ENCODE results near the gene COL18A1. TPM values are rescaled to one million over a fixed set of nuclear protein-coding genes. Genes with fewer than 3 reads are reported as not detected.

COL18A1 gene
- total RNA-seq, 1 donor from 2014 or later = 150 TPM

DNA sequence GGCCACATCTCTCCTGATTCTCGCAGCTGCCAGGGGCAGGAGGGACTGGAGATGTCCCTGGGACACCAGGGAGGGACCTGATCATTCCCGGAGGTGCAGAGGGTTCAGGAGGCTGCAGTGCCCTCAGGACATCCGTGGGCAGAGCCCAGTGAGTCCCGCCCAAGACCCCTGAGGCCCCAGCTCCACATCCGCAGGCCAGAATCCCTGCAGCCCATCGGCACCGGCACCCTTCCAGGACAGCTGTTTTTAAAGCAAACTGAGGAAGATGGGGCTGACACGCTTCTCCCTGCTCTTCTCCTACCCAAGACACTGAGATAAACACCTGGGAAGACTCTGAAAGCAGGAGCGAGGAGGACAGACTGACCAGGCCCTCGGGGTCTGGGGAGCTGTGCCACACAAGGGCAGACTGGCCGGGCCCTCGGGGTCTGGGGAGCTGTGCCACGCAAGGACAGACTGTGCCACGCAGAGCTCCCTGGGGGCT is 111.7 kb downstream of the COL18A1 start:
- peaks cover 36% of the 10 kb centered on the region for H3K36me3 Mint-ChIP-seq
- peak; percentile 62 for DNase-seq (ENCODE audit: extremely low spot score, unreplicated experiment)
- H3K4me3 Mint-ChIP-seq = no peak overlapping the region
- H3K27me3 Mint-ChIP-seq = no peaks in the 10 kb centered on the region
- peaks cover 4% of the 10 kb centered on the region for H3K4me1 Mint-ChIP-seq (ENCODE audit: unreplicated experiment)
- TF ChIP-seq, protein P1, sequence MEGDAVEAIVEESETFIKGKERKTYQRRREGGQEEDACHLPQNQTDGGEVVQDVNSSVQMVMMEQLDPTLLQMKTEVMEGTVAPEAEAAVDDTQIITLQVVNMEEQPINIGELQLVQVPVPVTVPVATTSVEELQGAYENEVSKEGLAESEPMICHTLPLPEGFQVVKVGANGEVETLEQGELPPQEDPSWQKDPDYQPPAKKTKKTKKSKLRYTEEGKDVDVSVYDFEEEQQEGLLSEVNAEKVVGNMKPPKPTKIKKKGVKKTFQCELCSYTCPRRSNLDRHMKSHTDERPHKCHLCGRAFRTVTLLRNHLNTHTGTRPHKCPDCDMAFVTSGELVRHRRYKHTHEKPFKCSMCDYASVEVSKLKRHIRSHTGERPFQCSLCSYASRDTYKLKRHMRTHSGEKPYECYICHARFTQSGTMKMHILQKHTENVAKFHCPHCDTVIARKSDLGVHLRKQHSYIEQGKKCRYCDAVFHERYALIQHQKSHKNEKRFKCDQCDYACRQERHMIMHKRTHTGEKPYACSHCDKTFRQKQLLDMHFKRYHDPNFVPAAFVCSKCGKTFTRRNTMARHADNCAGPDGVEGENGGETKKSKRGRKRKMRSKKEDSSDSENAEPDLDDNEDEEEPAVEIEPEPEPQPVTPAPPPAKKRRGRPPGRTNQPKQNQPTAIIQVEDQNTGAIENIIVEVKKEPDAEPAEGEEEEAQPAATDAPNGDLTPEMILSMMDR (conservative IDR thresholded peaks at IDR 0.05) = no peak
- H3K9me3 Mint-ChIP-seq = peaks cover 5% of the 10 kb centered on the region
- no peak overlapping the region for H3K27ac Mint-ChIP-seq

DNA sequence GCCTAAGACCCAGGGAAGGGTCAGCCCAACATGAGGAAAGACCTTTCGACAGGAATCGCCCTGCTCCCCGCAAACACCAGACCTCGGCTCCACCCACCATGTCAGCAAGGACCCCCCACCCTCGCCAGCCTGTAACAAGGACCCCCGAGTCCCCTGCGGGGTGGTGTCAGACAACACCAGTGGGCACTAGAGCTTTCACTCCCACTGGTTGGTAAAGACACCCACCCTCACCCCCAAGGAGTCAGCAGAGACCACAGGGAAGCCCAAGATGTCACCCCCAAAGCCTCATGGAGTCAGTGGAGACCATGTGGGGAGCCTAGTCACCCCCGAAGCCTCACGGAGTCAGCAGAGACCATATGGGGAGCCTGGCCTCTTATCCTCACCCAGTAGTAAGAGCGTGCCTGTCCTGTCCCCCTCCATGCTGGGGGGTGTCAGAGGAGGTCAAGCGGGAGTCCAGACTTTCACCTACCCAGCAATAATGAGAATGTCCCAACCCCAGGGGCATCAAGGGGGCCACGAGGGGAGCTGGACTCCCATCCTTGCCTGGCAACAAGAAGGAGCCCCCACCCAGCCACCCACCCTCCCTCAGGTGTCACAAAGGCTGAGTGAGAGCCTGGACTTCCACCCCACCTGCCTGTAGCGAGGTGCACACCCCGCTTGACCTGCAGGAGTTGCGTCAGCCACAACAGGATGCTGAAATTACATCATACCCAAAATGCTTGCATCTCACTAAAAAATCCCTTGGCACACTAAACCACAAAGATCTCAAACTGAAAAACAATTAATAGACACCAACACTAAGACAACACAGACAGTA is 112.5 kb downstream of the COL18A1 start:
- Mint-ChIP-seq H3K27me3 (no peaks in the 10 kb centered on the region), H3K4me3 (no peak overlapping the region), H3K4me1 (ENCODE audit: unreplicated experiment) (peaks cover 4% of the 10 kb centered on the region), H3K27ac (no peak overlapping the region), H3K9me3 (peaks cover 5% of the 10 kb centered on the region), H3K36me3 (peaks cover 44% of the 10 kb centered on the region)
- TF ChIP-seq, protein P1 (conservative IDR thresholded peaks at IDR 0.05) = no peak
- peak; percentile 50 for DNase-seq (ENCODE audit: extremely low spot score, unreplicated experiment)

GRCh38 chr21:45518742-45519141 is 113.8 kb downstream of the COL18A1 start:
- Mint-ChIP-seq H3K36me3 (peaks cover 51% of the 10 kb centered on the region), H3K27me3 (no peaks in the 10 kb centered on the region), H3K4me1 (ENCODE audit: unreplicated experiment) (peaks cover 2% of the 10 kb centered on the region), H3K9me3 (peaks cover 5% of the 10 kb centered on the region), H3K27ac (no peak overlapping the region), H3K4me3 (no peak overlapping the region)
- TF ChIP-seq, protein P1 (conservative IDR thresholded peaks at IDR 0.05) = no peak
- DNase-seq (ENCODE audit: extremely low spot score, unreplicated experiment) = no peak

GRCh38 chr21:45519182-45519581 is 114.2 kb downstream of the COL18A1 start:
- Mint-ChIP-seq H3K4me1 (ENCODE audit: unreplicated experiment) (no peaks in the 10 kb centered on the region), H3K4me3 (no peak overlapping the region), H3K27ac (no peak overlapping the region), H3K27me3 (no peaks in the 10 kb centered on the region), H3K36me3 (peaks cover 51% of the 10 kb centered on the region), H3K9me3 (peaks cover 5% of the 10 kb centered on the region)
- TF ChIP-seq, protein P1 (conservative IDR thresholded peaks at IDR 0.05) = no peak
- DNase-seq (ENCODE audit: extremely low spot score, unreplicated experiment) = no peak

DNA sequence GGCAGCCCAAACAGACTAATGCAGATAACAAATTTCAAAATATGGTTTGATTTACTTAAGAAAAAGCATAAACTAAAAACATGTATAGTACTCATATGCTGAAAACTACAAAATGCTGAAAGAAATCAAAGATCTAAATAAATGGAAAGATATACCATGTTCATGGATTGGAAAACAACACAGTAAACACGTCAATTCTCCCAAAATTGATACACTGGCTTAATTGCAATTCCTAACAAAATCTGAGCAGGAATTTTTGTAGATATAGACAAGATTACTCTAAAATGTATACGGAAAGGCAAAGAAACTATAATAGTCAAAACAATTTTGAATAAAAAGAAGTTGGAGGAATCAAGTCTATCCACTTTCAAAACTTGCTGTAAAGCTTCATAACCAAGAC is 116.3 kb downstream of the COL18A1 start:
- peaks cover 51% of the 10 kb centered on the region for H3K36me3 Mint-ChIP-seq
- no peak overlapping the region for H3K27ac Mint-ChIP-seq
- no peak overlapping the region for H3K4me3 Mint-ChIP-seq
- H3K9me3 Mint-ChIP-seq = peaks cover 5% of the 10 kb centered on the region
- no peak for DNase-seq (ENCODE audit: extremely low spot score, unreplicated experiment)
- no peaks in the 10 kb centered on the region for H3K4me1 Mint-ChIP-seq (ENCODE audit: unreplicated experiment)
- TF ChIP-seq, protein P1 (conservative IDR thresholded peaks at IDR 0.05) = no peak
- no peaks in the 10 kb centered on the region for H3K27me3 Mint-ChIP-seq
